ENCODE data around the gene UTP20. TPM values are rescaled to one million over a fixed set of nuclear protein-coding genes. Genes with fewer than 3 reads are reported as not detected.
"Not testable (repeated sequence)": the region's sequence is repeated elsewhere in the genome, so short reads cannot be mapped to it uniquely, and the experiment has no call there.

The UTP20 gene
- total and polyA plus RNA-seq, 4 donors: 1.5 to 10.1 (median 4.4) TPM

DNA sequence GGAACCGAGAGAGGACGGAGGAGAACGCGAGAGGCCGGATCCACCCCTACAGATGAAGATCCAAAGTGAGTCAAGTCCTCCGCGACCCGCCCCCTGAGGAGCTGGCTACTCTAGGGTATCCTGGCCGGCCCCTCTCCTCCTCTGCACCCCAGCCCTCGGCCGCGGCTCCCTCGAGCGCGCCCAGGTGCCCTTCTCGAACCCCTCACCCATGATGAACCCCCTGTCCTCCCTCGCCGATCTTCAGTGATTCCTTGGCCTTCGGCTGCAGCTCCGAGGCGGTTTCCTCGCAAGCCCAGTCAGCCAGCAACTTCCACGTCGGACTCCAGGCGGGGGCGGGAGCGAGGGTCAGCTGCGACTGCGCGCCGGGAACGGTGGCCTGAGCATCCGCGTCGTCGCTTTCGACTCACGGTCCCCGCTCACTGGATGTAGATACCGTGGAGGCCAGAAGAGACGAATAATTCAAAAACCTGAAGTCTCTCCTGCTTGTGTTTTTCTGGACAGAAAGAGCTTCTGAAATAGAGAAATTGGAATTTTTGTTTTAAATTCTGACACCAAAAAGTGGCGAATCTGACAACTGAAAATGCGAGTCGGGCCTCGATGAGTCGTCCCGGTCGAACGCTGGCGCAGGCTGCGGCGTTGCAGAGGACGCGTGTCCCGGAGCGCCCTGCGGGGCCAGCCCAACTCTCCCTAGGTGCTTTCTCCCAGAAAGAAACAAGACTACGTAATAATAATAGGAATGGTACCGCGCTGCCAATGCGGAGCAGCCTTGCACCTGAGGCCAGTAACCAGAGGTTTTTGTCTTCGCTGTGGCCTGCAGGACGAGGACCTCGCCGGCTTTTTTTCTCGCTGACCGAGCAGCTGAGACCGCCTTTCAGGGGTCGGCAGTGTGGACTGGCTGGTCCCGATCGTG is 127.8 kb downstream of the UTP20 start, which contains the start of gene ARL1 (continued):
- TF ChIP-seq, protein P1, sequence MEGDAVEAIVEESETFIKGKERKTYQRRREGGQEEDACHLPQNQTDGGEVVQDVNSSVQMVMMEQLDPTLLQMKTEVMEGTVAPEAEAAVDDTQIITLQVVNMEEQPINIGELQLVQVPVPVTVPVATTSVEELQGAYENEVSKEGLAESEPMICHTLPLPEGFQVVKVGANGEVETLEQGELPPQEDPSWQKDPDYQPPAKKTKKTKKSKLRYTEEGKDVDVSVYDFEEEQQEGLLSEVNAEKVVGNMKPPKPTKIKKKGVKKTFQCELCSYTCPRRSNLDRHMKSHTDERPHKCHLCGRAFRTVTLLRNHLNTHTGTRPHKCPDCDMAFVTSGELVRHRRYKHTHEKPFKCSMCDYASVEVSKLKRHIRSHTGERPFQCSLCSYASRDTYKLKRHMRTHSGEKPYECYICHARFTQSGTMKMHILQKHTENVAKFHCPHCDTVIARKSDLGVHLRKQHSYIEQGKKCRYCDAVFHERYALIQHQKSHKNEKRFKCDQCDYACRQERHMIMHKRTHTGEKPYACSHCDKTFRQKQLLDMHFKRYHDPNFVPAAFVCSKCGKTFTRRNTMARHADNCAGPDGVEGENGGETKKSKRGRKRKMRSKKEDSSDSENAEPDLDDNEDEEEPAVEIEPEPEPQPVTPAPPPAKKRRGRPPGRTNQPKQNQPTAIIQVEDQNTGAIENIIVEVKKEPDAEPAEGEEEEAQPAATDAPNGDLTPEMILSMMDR (IDR thresholded peaks at IDR 0.05; ENCODE audit: low read depth, low read length, missing input control): no peak
- TF ChIP-seq EGR1 (IDR thresholded peaks at IDR 0.05; ENCODE audit: low read depth in 2 of 2): peak; percentile 95 to 97
- peak; percentile 39 for TF ChIP-seq TAF1 (conservative IDR thresholded peaks at IDR 0.05)
- TF ChIP-seq, protein P2, sequence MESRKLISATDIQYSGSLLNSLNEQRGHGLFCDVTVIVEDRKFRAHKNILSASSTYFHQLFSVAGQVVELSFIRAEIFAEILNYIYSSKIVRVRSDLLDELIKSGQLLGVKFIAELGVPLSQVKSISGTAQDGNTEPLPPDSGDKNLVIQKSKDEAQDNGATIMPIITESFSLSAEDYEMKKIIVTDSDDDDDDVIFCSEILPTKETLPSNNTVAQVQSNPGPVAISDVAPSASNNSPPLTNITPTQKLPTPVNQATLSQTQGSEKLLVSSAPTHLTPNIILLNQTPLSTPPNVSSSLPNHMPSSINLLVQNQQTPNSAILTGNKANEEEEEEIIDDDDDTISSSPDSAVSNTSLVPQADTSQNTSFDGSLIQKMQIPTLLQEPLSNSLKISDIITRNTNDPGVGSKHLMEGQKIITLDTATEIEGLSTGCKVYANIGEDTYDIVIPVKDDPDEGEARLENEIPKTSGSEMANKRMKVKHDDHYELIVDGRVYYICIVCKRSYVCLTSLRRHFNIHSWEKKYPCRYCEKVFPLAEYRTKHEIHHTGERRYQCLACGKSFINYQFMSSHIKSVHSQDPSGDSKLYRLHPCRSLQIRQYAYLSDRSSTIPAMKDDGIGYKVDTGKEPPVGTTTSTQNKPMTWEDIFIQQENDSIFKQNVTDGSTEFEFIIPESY (IDR thresholded peaks at IDR 0.05): peak; percentile 57
- TF ChIP-seq FOXA2 (IDR thresholded peaks at IDR 0.05): no peak

DNA sequence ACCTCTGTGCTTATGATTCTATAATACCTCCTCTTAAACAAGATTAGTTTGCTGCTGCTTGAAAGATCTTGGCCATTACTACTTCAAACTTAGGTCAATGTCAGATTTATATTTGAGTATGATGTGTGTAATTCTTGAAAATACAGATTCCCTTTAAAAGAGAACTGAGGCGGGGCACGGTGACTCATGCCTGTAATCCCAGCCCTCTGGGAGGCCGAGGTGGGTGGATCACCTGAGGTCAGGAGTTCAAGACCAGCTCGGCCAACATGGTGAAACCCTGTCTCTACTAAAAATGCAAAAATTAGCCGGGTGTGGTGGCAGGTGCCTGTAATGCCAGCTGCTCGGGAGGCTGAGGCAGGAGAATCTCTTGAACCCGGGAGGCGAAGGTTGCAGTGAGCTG is 130.3 kb downstream of the UTP20 start:
- DNase-seq (ENCODE audit: low spot score); H3K9ac ChIP-seq (ENCODE audit: low read depth in 1 of 2, low read length in 2 of 2); H3K27me3 ChIP-seq (ENCODE audit: control insufficient read depth in 4 of 4, insufficient read depth in 4 of 4, low read length in 3 of 4); H3K27ac ChIP-seq (ENCODE audit: low read depth in 1 of 2, low read length in 2 of 2); H3K9me3 ChIP-seq (ENCODE audit: control insufficient read depth in 4 of 4, low read length in 3 of 4); H3K36me3 ChIP-seq (ENCODE audit: control insufficient read depth in 4 of 4, insufficient read depth in 3 of 4, low read depth in 1 of 4, low read length in 3 of 4); H3K4me3 ChIP-seq (ENCODE audit: low read depth in 1 of 3, low read length in 3 of 3): not testable (repeated sequence)
- peaks cover 5 to 16% (median 11%) of the 10 kb centered on the region in 4 donors for H3K4me1 ChIP-seq (ENCODE audit: control insufficient read depth in 4 of 4, insufficient read depth in 4 of 4, low read length in 3 of 4)
- 84% methylated on average over 8 of the region's 8 CpGs for WGBS

DNA sequence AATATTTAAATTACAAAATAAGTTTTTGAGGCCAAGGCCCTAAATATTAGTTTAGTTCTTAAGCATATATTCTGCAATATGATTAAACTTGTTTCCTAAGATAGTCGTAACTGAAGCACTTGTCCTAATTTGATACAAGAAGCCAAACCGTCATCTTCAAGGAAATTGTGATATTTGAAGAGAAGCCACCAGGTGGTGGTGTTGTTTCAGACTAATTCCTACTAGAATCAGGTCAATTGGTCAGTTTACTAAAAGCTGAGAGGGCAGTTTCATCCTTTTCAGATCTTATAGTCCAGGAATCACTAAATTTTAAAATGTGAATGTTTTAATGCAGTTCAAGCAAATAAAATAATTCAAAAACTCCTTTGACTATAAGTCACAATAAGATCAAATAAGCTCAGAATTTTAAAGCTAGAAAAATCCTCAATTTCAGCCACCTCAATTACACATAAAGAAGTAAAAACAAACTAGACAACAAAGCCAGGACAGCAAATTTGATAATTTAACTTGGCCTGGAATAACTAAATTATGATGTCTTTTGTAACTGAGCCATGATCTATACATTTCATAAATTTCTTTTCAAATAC is 134.7 kb downstream of the UTP20 start:
- Histone ChIP-seq H3K36me3 (ENCODE audit: control insufficient read depth in 4 of 4, insufficient read depth in 3 of 4, low read depth in 1 of 4, low read length in 3 of 4) (no peaks in the 10 kb centered on the region), H3K4me1 (ENCODE audit: control insufficient read depth in 4 of 4, insufficient read depth in 4 of 4, low read length in 3 of 4) (no peaks in the 10 kb centered on the region), H3K27me3 (ENCODE audit: control insufficient read depth in 4 of 4, insufficient read depth in 4 of 4, low read length in 3 of 4) (no peaks in the 10 kb centered on the region), H3K27ac (ENCODE audit: low read depth in 1 of 2, low read length in 2 of 2) (no peak overlapping the region), H3K9me3 (ENCODE audit: control insufficient read depth in 4 of 4, low read length in 3 of 4) (no peaks in the 10 kb centered on the region), H3K4me3 (ENCODE audit: low read depth in 1 of 3, low read length in 3 of 3) (no peak overlapping the region), H3K9ac (ENCODE audit: low read depth in 1 of 2, low read length in 2 of 2) (no peak overlapping the region)
- whole genome bisulfite sequencing: under 1% methylated on average over 2 of the region's 2 CpGs
- no peak for TF ChIP-seq SP1 (IDR thresholded peaks at IDR 0.05)
- TF ChIP-seq GABPA (IDR thresholded peaks at IDR 0.05 in 1 of 2, conservative IDR thresholded peaks at IDR 0.05 in 1 of 2): no peak
- no peak for TF ChIP-seq FOXA1 (IDR thresholded peaks at IDR 0.05)
- no peak for TF ChIP-seq JUND (IDR thresholded peaks at IDR 0.05)
- TF ChIP-seq, protein P3, sequence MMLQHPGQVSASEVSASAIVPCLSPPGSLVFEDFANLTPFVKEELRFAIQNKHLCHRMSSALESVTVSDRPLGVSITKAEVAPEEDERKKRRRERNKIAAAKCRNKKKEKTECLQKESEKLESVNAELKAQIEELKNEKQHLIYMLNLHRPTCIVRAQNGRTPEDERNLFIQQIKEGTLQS (IDR thresholded peaks at IDR 0.05): no peak
- TF ChIP-seq, protein P1 (IDR thresholded peaks at IDR 0.05; ENCODE audit: low read depth, low read length, missing input control): peak; percentile 49
- peak; percentile 81 to 85 for TF ChIP-seq RAD21 (IDR thresholded peaks at IDR 0.05)
- TF ChIP-seq HNF4G (IDR thresholded peaks at IDR 0.05): no peak
- no peak for DNase-seq (ENCODE audit: low spot score)
